Panc1 (cell line): ENCODE data around the gene WNT10A. TPM values are rescaled to one million over a fixed set of nuclear protein-coding genes. Genes with fewer than 3 reads are reported as not detected.

ENCODE experiments used
- ATAC-seq: fragments of 200-7000 bp; cut with Tn5 transposase; 2 replicates; pipeline ENCODE4 v1.9.1; 2020; ENCODE audit warnings: mild to moderate bottlenecking, moderate library complexity
- BruUV-seq: library from RNA; stranded (reverse); fragments of 400-500 nt; replicated peaks from 2 replicates; lab custom pipeline; 2021; lab: Mats Ljungman, UMichigan
- CTCF ChIA-PET: fragments of 300-600 bp; sonication (Branson Sonifier 250); formaldehyde crosslinking; loops from one replicate; lab custom pipeline; 2022; ENCODE audit warnings: antibody characterized with exemption; lab: Charles Lee
- POLR2A ChIA-PET: fragments of 300-600 bp; sonication (Branson Sonifier 250); formaldehyde crosslinking; loops from one replicate; lab custom pipeline; 2022; ENCODE audit warnings: antibody characterized with exemption; lab: Charles Lee
- DNase-seq: peaks from one replicate; pipeline ENCODE4 v3.0.0-alpha.2; 2010; ENCODE audit warnings: low read depth, low spot score
- H3K27ac ChIP-seq: 2 replicates; pipeline ENCODE4 v1.5.1; 2011; ENCODE audit warnings: mild to moderate bottlenecking, low read length, inconsistent platforms
- H3K27me3 ChIP-seq: fragments of 200-500 bp; sonication (Bioruptor generic); 2 replicates; pipeline ENCODE4 v1.6.0; 2014; ENCODE audit warnings: low read length, inconsistent platforms; ENCODE audit not compliant: control insufficient read depth, insufficient read depth
- H3K36me3 ChIP-seq: fragments of 200-500 bp; sonication (Bioruptor generic); 2 replicates; pipeline ENCODE4 v1.5.1; 2014; ENCODE audit warnings: inconsistent platforms, mild to moderate bottlenecking, low read length, moderate library complexity; ENCODE audit not compliant: control insufficient read depth, insufficient read depth
- H3K4me1 ChIP-seq: 2 replicates; pipeline ENCODE4 v1.5.1; 2011; ENCODE audit warnings: inconsistent platforms, mild to moderate bottlenecking, low read length, moderate library complexity; ENCODE audit not compliant: control insufficient read depth, insufficient read depth
- H3K4me3 ChIP-seq, 2 experiments: 2 replicates each; pipeline ENCODE4 v1.5.1; 2011 to 2012; ENCODE audit warnings: low read depth in 2 of 2, low read length in 2 of 2, mild to moderate bottlenecking in 2 of 2, inconsistent platforms in 1 of 2, moderate library complexity in 1 of 2
- H3K9me3 ChIP-seq: fragments of 200-500 bp; sonication (Bioruptor generic); 2 replicates; pipeline ENCODE4 v1.5.1; 2014; ENCODE audit warnings: low read depth, mild to moderate bottlenecking, inconsistent platforms, low read length, moderate library complexity; ENCODE audit not compliant: control insufficient read depth, insufficient read depth
- CTCF ChIP-seq: fragments of 450-650 bp; IDR thresholded peaks from 2 replicates; pipeline ENCODE4 v1.5.1; 2017; ENCODE audit warnings: mild to moderate bottlenecking
- POLR2AphosphoS5 ChIP-seq: IDR thresholded peaks from 2 replicates; pipeline ENCODE4 v1.6.1; 2012; ENCODE audit warnings: mild to moderate bottlenecking, low read depth, low read length, moderate library complexity
- REST ChIP-seq, 2 experiments: IDR thresholded peaks; 2 replicates each; pipeline ENCODE4 v1.6.1; 2011 to 2012; ENCODE audit warnings: low read depth in 2 of 2, control low read depth in 1 of 2, low read length in 1 of 2, mild to moderate bottlenecking in 1 of 2, moderate library complexity in 1 of 2; ENCODE audit not compliant: insufficient read depth in 1 of 2
- SIN3A ChIP-seq: IDR thresholded peaks from 2 replicates; pipeline ENCODE4 v1.6.1; 2012; ENCODE audit warnings: low read depth, mild to moderate bottlenecking, low read length, moderate library complexity, borderline replicate concordance; ENCODE audit not compliant: insufficient read depth
- TCF7L2 ChIP-seq: IDR thresholded peaks from 2 replicates; pipeline ENCODE4 v1.6.1; 2011; ENCODE audit warnings: mild to moderate bottlenecking, low read depth, low read length, inconsistent platforms
- in situ Hi-C: cut with HindIII; loops from 2 replicates; pipeline ENCODE4 v1.10.0; 2016; ENCODE audit warnings: low sequenced_read_pairs, low pct_unique_long_range_greater_than_20kb
- intact Hi-C: fragments of 100-400 bp; cut with micrococcal nuclease; formaldehyde crosslinking; loops from one replicate; pipeline ENCODE4 v1.10.0; 2022; ENCODE audit not compliant: unreplicated experiment
- total RNA-seq: library from RNA; stranded (reverse); gene quantifications from one replicate; pipeline ENCODE4 v1.2.1, GENCODE V29; 2021; ENCODE audit not compliant: unreplicated experiment

Gene WNT10A
- total RNA-seq, 1 experiment from 2014 or later = 9.2 TPM

- H3K27me3 ChIP-seq = no peaks in the 10 kb centered on the region
- H3K4me3 ChIP-seq = no peak overlapping the region
- no peaks in the 10 kb centered on the region for H3K9me3 ChIP-seq
- BruUV-seq = no TSS peak
- in situ Hi-C loops = no loop called here
- ATAC-seq (no peak), DNase-seq (no peak)
- H3K27ac ChIP-seq = no peak overlapping the region
- intact Hi-C loops = no loop called here
- no peaks in the 10 kb centered on the region for H3K4me1 ChIP-seq
- TF ChIP-seq POLR2AphosphoS5 = no peak
- no peak for TF ChIP-seq CTCF
- TF ChIP-seq SIN3A = no peak
- TF ChIP-seq REST (IDR thresholded peaks at IDR 0.05; ENCODE audit: insufficient read depth in 1 of 2, low read depth in 2 of 2, low read length in 1 of 2) = no peak
- ChIA-PET CTCF (interaction anchor here (0.6 to 1.7 kb wide), 2 partner anchors 26 to 171 kb away, joined by 4 to 5 read pairs; no protein-coding TSS in a partner anchor), POLR2A (no interaction called here)
- no peaks in the 10 kb centered on the region for H3K36me3 ChIP-seq
Observed at GRCh38 chr2:218871345-218872302, 9.0 kb upstream of the WNT10A start.

DNA sequence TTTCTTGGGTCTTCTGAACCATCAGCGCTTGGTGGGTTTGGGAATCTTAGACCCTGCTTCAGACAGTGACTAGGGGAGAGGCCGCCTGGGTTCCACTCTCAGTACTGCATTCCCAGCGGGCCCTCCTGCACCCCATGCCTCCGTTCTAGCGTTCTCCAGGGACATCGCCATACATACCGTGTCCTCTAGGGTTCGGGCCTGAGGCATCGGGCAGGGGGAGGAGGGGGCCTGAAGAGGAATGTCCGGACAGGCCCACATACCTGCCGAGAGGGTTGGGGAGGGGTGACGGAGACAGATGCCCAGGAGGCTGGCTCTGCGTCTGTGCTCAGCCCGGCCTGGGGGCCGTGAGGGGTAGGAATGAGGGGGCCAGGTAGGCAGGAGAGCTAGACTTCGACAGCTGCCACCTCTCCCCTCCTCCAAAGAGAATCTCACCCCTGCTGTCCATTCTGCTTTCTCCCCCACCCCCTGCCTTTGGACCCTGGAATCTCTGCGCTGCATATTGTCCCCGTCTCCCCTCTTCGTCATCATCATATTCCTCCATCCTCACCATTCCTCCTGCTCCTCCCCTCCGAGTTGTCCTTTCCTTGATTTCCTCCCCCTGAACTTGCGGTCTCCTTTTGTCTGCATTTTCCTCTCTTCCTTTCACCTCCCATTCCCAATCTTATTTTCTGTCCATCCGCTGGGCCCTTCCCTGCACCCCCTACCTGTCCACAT, 7.8 kb upstream of the WNT10A start:
- intact Hi-C loops = no loop called here
- no peaks in the 10 kb centered on the region for H3K36me3 ChIP-seq

More for the DNA sequence above, 7.8 kb upstream of the WNT10A start:
- BruUV-seq = no TSS peak
- ATAC-seq = no peak
- TF ChIP-seq POLR2AphosphoS5 (no peak), TCF7L2 (no peak)
- CTCF ChIA-PET = interaction anchor here (0.7 kb wide), 1 partner anchor 93 kb away, joined by 3 read pairs; no protein-coding TSS in a partner anchor
- POLR2A ChIA-PET = no interaction called here
- no peaks in the 10 kb centered on the region for H3K4me1 ChIP-seq
- in situ Hi-C loops = no loop called here
- H3K27ac ChIP-seq = no peak overlapping the region
- H3K9me3 ChIP-seq = no peaks in the 10 kb centered on the region
- no peak for DNase-seq
- H3K4me3 ChIP-seq = no peak overlapping the region
- H3K27me3 ChIP-seq = no peaks in the 10 kb centered on the region
